WTC11 (cell line): ENCODE data around the gene IVD. TPM values are rescaled to one million over a fixed set of nuclear protein-coding genes. Genes with fewer than 3 reads are reported as not detected.
A peak's percentile ranks its signal among the peaks of the same experiment; 100 is the strongest.

Experiments
- ATAC-seq: fragments of 200-7000 bp; cut with Tn5 transposase; 2 replicates; pipeline ENCODE4 v1.10.0; 2021; ENCODE audit warnings: mild to moderate bottlenecking, moderate library complexity
- CTCF ChIA-PET: fragments of 300-600 bp; sonication (Branson Sonifier 250); formaldehyde crosslinking; loops from one replicate; lab custom pipeline; 2021; ENCODE audit warnings: antibody characterized with exemption; lab: Charles Lee
- POLR2A ChIA-PET: fragments of 350-600 bp; sonication (Branson Sonifier 250); formaldehyde crosslinking; loops from one replicate; lab custom pipeline; 2021; ENCODE audit warnings: antibody characterized with exemption; lab: Charles Lee
- DNase-seq: peaks from one replicate; pipeline ENCODE4 v3.0.0; 2021; ENCODE audit warnings: low spot score
- H3K27ac Mint-ChIP-seq: 2 replicates; pipeline ENCODE4 v1.8.0; 2021; ENCODE audit warnings: mixed read lengths
- H3K27me3 Mint-ChIP-seq: 2 replicates; pipeline ENCODE4 v1.8.0; 2021; ENCODE audit warnings: low read depth, mild to moderate bottlenecking, moderate library complexity, mixed read lengths
- H3K36me3 Mint-ChIP-seq: 2 replicates; pipeline ENCODE4 v1.8.0; 2021; ENCODE audit warnings: mixed read lengths
- H3K4me1 Mint-ChIP-seq: 2 replicates; pipeline ENCODE4 v1.8.0; 2022; ENCODE audit warnings: mixed read lengths
- H3K4me3 Mint-ChIP-seq: 2 replicates; pipeline ENCODE4 v1.8.0; 2021; ENCODE audit warnings: mild to moderate bottlenecking, moderate library complexity, mixed read lengths
- H3K9me3 Mint-ChIP-seq: 2 replicates; pipeline ENCODE4 v1.8.0; 2021; ENCODE audit warnings: mixed read lengths
- EMX1 ChIP-seq: fragments of 250-450 bp; sonication (Bioruptor Pico); IDR thresholded peaks from 2 replicates; pipeline ENCODE4 v1.8.0; 2021; ENCODE audit warnings: mild to moderate bottlenecking
- ETV6 ChIP-seq: sonication (generic); formaldehyde crosslinking; IDR thresholded peaks from 2 replicates; pipeline ENCODE4 v1.8.1; 2022; ENCODE audit warnings: mild to moderate bottlenecking, missing genetic modification reagents
- GRHL2 ChIP-seq: fragments of 250-450 bp; sonication (Bioruptor Pico); IDR thresholded peaks from 2 replicates; pipeline ENCODE4 v1.8.0; 2022; ENCODE audit warnings: mild to moderate bottlenecking, moderate library complexity; ENCODE audit not compliant: insufficient replicate concordance, severe bottlenecking
- KAT7 ChIP-seq: sonication (generic); formaldehyde crosslinking; IDR thresholded peaks from 2 replicates; pipeline ENCODE4 v1.8.1; 2023; ENCODE audit warnings: missing genetic modification reagents, mild to moderate bottlenecking, borderline replicate concordance
- NFE2L1 ChIP-seq: sonication (generic); formaldehyde crosslinking; IDR thresholded peaks from 2 replicates; pipeline ENCODE4 v1.8.1; 2023; ENCODE audit warnings: missing genetic modification reagents
- NR1H2 ChIP-seq: sonication (generic); formaldehyde crosslinking; IDR thresholded peaks from 2 replicates; pipeline ENCODE4 v1.9.0; 2021; ENCODE audit warnings: mild to moderate bottlenecking, moderate library complexity, missing genetic modification reagents
- OVOL2 ChIP-seq: fragments of 250-450 bp; sonication (Bioruptor Pico); IDR thresholded peaks from 2 replicates; pipeline ENCODE4 v1.9.0; 2021; ENCODE audit warnings: mild to moderate bottlenecking, borderline replicate concordance
- SOX15 ChIP-seq: fragments of 250-450 bp; sonication (Bioruptor Pico); IDR thresholded peaks from 2 replicates; pipeline ENCODE4 v1.9.0; 2021; ENCODE audit warnings: mild to moderate bottlenecking
- ZBTB21 ChIP-seq: sonication (generic); formaldehyde crosslinking; IDR thresholded peaks from 2 replicates; pipeline ENCODE4 v1.8.1; 2023; ENCODE audit warnings: mild to moderate bottlenecking, missing genetic modification reagents, borderline replicate concordance
- ZNF121 ChIP-seq: sonication (generic); formaldehyde crosslinking; IDR thresholded peaks from 2 replicates; pipeline ENCODE4 v1.8.0; 2023; ENCODE audit warnings: missing genetic modification reagents
- total RNA-seq: library from RNA; stranded (reverse); gene quantifications from 3 replicates; pipeline ENCODE4 v1.2.3, GENCODE V29; 2021
- TF ChIP-seq, protein P1 (sequence below): fragments of 250-450 bp; sonication (Bioruptor Pico); conservative IDR thresholded peaks from 2 replicates; pipeline ENCODE4 v1.9.0; 2021; ENCODE audit warnings: mild to moderate bottlenecking
- TF ChIP-seq, protein P2 (sequence below): sonication (generic); formaldehyde crosslinking; IDR thresholded peaks from 2 replicates; pipeline ENCODE4 v1.8.1; 2022; ENCODE audit warnings: mild to moderate bottlenecking, missing genetic modification reagents, moderate library complexity, borderline replicate concordance
- TF ChIP-seq, protein P3 (sequence below): sonication (generic); formaldehyde crosslinking; IDR thresholded peaks from 2 replicates; pipeline ENCODE4 v1.8.0; 2022; ENCODE audit warnings: mild to moderate bottlenecking, missing genetic modification reagents
- TF ChIP-seq, protein P4 (sequence below): sonication (generic); formaldehyde crosslinking; IDR thresholded peaks from 2 replicates; pipeline ENCODE4 v1.8.1; 2023; ENCODE audit warnings: mild to moderate bottlenecking, missing genetic modification reagents
- TF ChIP-seq, protein P5 (sequence below): sonication (generic); formaldehyde crosslinking; IDR thresholded peaks from 2 replicates; pipeline ENCODE4 v1.8.1; 2023; ENCODE audit warnings: mild to moderate bottlenecking, missing genetic modification reagents
- TF ChIP-seq, protein P6 (sequence below): sonication (generic); formaldehyde crosslinking; IDR thresholded peaks from 2 replicates; pipeline ENCODE4 v1.8.1; 2022; ENCODE audit warnings: missing genetic modification reagents, borderline replicate concordance

Gene IVD
- total RNA-seq, 1 experiment from 2014 or later, result 96.1 TPM

DNA sequence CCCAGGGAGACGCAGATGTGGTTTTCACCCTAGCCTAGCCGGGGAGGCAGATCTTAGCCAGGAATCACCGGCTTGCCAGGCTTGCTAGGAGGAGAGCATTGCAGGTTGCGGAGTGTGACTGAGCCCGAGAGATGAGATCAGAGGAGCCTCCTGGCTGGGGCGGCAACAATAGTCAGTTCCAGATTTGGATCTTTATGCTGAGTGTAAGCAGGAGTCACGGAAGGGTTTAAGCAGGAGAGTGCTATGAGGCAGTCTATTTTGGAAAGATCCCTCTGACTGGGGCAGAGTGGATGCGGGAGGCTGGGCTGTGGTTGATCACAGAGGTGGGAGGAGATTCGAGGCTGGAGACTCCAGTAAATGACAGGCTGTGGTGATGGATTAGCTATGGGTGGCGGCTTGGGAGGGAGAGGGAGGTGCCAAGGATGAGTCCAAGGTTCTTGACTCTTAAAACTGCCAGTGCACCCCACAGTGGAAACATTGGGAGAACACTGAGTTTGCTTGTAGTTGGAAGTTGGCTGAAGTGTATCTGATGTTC is 24.7 kb downstream of the IVD start (continued):
- TF ChIP-seq, protein P1, sequence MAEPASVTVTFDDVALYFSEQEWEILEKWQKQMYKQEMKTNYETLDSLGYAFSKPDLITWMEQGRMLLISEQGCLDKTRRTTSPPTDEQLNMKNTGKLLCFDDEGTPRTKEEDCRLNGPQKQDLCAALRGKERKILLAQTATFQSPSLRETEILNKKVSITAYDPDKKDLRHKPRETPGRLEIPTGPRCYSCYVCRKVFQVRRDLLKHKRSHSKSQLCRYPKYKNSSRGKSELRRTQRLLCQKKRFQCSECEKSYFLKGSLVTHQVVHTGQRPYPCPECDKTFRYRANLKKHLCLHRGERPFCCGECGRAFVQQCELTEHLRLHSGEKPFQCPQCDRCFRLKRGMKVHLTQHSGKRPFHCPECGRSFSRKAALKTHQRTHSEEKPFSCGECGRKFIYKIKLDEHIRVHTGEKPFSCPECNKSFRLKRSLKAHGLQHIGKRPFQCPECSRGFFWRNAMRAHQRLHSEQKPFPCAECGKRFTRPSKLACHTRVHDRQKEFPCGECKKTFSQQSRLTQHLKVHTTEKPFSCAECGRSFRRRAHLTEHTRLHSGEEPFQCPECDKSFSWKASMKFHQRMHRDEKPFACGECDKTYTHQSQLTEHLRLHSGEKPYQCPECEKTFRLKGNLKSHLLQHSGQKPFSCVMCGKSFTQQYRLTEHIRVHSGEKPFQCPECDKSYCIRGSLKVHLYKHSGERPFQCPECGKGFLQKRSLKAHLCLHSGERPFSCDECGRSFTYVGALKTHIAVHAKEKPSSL, result no peak

DNA sequence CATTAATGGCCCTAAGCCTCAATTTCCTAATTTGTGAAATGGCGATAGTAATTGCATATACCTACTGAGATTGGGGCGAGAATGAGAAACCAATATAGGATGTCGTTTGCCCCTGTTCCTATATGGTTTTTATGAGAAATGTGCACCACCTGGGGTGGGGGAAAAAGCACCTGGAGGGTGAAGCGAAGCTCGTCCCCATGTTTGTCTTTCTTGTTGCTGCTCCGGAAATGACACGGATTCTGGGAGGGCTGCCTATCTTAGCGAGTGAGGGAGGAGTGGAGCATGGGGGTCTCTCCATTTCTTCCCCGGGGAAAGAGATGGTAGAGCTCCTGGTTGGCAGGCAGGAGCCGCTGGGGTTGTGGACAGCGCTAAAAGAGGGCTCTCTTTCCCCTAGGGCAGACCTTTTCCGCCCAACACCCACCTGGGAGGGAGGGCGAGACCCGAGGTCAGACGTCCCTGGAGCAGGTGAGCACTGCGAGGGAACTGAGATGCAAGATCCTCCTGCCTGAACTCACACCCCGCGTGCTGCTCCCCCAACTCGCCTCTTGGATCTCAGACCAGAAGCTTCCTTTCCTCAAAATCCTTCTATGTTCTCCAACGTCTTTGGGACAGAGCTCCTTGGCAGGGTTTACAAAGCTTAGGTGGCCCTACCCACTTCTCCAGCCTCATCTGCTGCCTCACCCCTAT is 29.6 kb downstream of the IVD start:
- no peaks in the 10 kb centered on the region for H3K36me3 Mint-ChIP-seq
- no peak overlapping the region for H3K27ac Mint-ChIP-seq
- ATAC-seq, result no peak
- peaks cover 41% of the 10 kb centered on the region for H3K4me1 Mint-ChIP-seq
- TF ChIP-seq, protein P2, sequence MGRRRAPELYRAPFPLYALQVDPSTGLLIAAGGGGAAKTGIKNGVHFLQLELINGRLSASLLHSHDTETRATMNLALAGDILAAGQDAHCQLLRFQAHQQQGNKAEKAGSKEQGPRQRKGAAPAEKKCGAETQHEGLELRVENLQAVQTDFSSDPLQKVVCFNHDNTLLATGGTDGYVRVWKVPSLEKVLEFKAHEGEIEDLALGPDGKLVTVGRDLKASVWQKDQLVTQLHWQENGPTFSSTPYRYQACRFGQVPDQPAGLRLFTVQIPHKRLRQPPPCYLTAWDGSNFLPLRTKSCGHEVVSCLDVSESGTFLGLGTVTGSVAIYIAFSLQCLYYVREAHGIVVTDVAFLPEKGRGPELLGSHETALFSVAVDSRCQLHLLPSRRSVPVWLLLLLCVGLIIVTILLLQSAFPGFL (CRISPR knock-in tag), result no peak
- TF ChIP-seq OVOL2 (no peak), EMX1 (no peak), ZNF121 (CRISPR knock-in tag) (peak; percentile 65; the same call in 1 of the 2 replicates), ZBTB21 (CRISPR knock-in tag) (no peak), ETV6 (CRISPR knock-in tag) (0 out of 2 replicates have a peak, but pooled peaks have one; percentile 8), NR1H2 (CRISPR knock-in tag) (no peak), NFE2L1 (CRISPR knock-in tag) (no peak)
- TF ChIP-seq, protein P3, sequence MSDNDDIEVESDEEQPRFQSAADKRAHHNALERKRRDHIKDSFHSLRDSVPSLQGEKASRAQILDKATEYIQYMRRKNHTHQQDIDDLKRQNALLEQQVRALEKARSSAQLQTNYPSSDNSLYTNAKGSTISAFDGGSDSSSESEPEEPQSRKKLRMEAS (CRISPR knock-in tag), result peak; percentile 37; the same call in 1 of the 2 replicates
- TF ChIP-seq, protein P4, sequence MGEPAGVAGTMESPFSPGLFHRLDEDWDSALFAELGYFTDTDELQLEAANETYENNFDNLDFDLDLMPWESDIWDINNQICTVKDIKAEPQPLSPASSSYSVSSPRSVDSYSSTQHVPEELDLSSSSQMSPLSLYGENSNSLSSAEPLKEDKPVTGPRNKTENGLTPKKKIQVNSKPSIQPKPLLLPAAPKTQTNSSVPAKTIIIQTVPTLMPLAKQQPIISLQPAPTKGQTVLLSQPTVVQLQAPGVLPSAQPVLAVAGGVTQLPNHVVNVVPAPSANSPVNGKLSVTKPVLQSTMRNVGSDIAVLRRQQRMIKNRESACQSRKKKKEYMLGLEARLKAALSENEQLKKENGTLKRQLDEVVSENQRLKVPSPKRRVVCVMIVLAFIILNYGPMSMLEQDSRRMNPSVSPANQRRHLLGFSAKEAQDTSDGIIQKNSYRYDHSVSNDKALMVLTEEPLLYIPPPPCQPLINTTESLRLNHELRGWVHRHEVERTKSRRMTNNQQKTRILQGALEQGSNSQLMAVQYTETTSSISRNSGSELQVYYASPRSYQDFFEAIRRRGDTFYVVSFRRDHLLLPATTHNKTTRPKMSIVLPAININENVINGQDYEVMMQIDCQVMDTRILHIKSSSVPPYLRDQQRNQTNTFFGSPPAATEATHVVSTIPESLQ (CRISPR knock-in tag), result no peak
- TF ChIP-seq, protein P5, sequence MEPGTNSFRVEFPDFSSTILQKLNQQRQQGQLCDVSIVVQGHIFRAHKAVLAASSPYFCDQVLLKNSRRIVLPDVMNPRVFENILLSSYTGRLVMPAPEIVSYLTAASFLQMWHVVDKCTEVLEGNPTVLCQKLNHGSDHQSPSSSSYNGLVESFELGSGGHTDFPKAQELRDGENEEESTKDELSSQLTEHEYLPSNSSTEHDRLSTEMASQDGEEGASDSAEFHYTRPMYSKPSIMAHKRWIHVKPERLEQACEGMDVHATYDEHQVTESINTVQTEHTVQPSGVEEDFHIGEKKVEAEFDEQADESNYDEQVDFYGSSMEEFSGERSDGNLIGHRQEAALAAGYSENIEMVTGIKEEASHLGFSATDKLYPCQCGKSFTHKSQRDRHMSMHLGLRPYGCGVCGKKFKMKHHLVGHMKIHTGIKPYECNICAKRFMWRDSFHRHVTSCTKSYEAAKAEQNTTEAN (CRISPR knock-in tag), result 0 out of 2 replicates have a peak, but pooled peaks have one; percentile 8
- H3K4me3 Mint-ChIP-seq, result peak overlapping the region; percentile 73
- peaks cover 39% of the 10 kb centered on the region for H3K27me3 Mint-ChIP-seq
- no peaks in the 10 kb centered on the region for H3K9me3 Mint-ChIP-seq
- POLR2A ChIA-PET, result no interaction called here
- CTCF ChIA-PET, result interaction anchor here (0.7 to 1.8 kb wide), 6 partner anchors 14 to 95 kb away, joined by 3 to 7 read pairs (median 4); partner anchors contain the start of gene CCDC9B
- no peak for DNase-seq

DNA sequence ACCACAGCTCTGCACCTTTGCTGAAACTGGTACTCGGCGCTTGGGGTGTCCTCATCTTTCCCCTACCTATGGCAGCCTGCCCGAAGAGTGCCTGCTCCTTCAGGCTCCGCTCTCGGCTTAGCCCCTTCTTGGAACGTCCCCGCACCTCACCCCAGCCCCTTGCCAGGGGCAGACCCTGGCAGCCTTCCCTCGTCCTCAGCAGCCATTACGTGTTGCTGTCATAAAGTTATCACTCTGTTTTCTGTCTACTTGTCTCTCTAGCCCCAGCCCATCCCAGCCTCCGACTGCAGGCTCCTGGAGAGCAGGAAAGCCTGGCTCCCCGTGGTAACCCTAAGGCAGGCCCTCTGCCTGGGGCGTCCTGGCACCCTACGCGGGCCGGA is 30.1 kb downstream of the IVD start:
- POLR2A ChIA-PET, result no interaction called here

More for the DNA sequence above, 30.1 kb downstream of the IVD start:
- ATAC-seq, result no peak
- TF ChIP-seq, protein P6, sequence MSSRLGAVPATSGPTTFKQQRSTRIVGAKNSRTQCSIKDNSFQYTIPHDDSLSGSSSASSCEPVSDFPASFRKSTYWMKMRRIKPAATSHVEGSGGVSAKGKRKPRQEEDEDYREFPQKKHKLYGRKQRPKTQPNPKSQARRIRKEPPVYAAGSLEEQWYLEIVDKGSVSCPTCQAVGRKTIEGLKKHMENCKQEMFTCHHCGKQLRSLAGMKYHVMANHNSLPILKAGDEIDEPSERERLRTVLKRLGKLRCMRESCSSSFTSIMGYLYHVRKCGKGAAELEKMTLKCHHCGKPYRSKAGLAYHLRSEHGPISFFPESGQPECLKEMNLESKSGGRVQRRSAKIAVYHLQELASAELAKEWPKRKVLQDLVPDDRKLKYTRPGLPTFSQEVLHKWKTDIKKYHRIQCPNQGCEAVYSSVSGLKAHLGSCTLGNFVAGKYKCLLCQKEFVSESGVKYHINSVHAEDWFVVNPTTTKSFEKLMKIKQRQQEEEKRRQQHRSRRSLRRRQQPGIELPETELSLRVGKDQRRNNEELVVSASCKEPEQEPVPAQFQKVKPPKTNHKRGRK, result no peak
- TF ChIP-seq KAT7 (CRISPR knock-in tag) (no peak), NR1H2 (CRISPR knock-in tag) (no peak), GRHL2 (CRISPR knock-in tag) (no peak), SOX15 (CRISPR knock-in tag) (no peak)
- TF ChIP-seq, protein P5 (CRISPR knock-in tag), result no peak
- TF ChIP-seq, protein P3 (CRISPR knock-in tag), result peak; percentile 58
- Mint-ChIP-seq H3K36me3 (no peaks in the 10 kb centered on the region), H3K4me3 (peak overlapping the region; percentile 73), H3K9me3 (no peaks in the 10 kb centered on the region), H3K27me3 (peaks cover 39% of the 10 kb centered on the region), H3K27ac (0 out of 2 replicates have a peak overlapping the region, but pooled peaks have one; percentile 54), H3K4me1 (peaks cover 36% of the 10 kb centered on the region)
- CTCF ChIA-PET, result interaction anchor here (0.7 to 1.8 kb wide), 7 partner anchors 14 to 95 kb away, joined by 3 to 7 read pairs (median 4); partner anchors contain the start of genes CCDC9B and IVD
- no peak for DNase-seq
